Naive thymus-derived CD8-positive, alpha-beta T cell (primary cell): ENCODE measurements around the gene ADAMTS12. TPM values are rescaled to one million over a fixed set of nuclear protein-coding genes. Genes with fewer than 3 reads are reported as not detected.
A peak's percentile ranks its signal among the peaks of the same experiment; 100 is the strongest.

Experiments
- ATAC-seq, 2 donors: fragments of 150-1000 bp; cut with Tn5 transposase in 1 of 2; sonication (Bioruptor Pico), chemical (Tn5 transposase) in 1 of 2; 1 replicate in 1 of 2; 2 replicates in 1 of 2; pipeline ENCODE4 v1.10.0; 2021; ENCODE audit warnings: mild to moderate bottlenecking in 2 of 2, moderate library complexity in 2 of 2
- POLR2A ChIA-PET: fragments of 350-600 bp; sonication (Branson Sonifier 250); formaldehyde crosslinking; loops from one replicate; lab custom pipeline; 2021; ENCODE audit warnings: antibody characterized with exemption; lab: Charles Lee
- DNase-seq, 10 donors: peaks; one replicate each; pipeline versions ENCODE4 v3.0.0 to v3.0.0-alpha.2; 2020 to 2022
- H3K27ac Mint-ChIP-seq, 10 donors: one replicate each; pipeline ENCODE4 v1.8.0; 2020 to 2022; ENCODE audit warnings: mild to moderate bottlenecking in 10 of 10, mixed read lengths in 10 of 10, moderate library complexity in 4 of 10, inconsistent platforms in 1 of 10
- H3K27me3 Mint-ChIP-seq, 5 donors: one replicate each; pipeline ENCODE4 v1.8.0; 2021 to 2022; ENCODE audit warnings: mixed read lengths in 5 of 5
- H3K36me3 Mint-ChIP-seq, 3 donors: one replicate each; pipeline ENCODE4 v1.8.0; 2020 to 2022; ENCODE audit warnings: mixed read lengths in 3 of 3, mild to moderate bottlenecking in 2 of 3, inconsistent platforms in 1 of 3
- H3K4me1 Mint-ChIP-seq, 4 donors: one replicate each; pipeline ENCODE4 v1.8.0; 2021 to 2022; ENCODE audit warnings: mixed read lengths in 4 of 4
- H3K4me3 Mint-ChIP-seq, 10 donors: one replicate each; pipeline ENCODE4 v1.8.0; 2020 to 2022; ENCODE audit warnings: mild to moderate bottlenecking in 10 of 10, mixed read lengths in 10 of 10, moderate library complexity in 6 of 10, inconsistent platforms in 1 of 10
- H3K9me3 Mint-ChIP-seq, 9 donors: one replicate each; pipeline ENCODE4 v1.8.0; 2020 to 2022; ENCODE audit warnings: mixed read lengths in 9 of 9, mild to moderate bottlenecking in 3 of 9, inconsistent platforms in 1 of 9, moderate library complexity in 1 of 9
- polyA plus RNA-seq, 3 donors: library from polyadenylated mRNA; unstranded; fragments of 300-500 nt; fragmentation: Illumina TruSeq; gene quantifications; one replicate each; pipeline ENCODE4 v1.2.3, GENCODE V29; 2021
- total RNA-seq, 8 experiments: library from RNA in 2 of 8; stranded (reverse) in 2 of 8; gene quantifications; one replicate each; pipeline ENCODE4 v1.2.3 and lab custom pipeline; 2021 to 2026

Gene ADAMTS12
- total and polyA plus RNA-seq, 5 experiments from 2014 or later = 0.05 TPM; not detected in 4

DNA sequence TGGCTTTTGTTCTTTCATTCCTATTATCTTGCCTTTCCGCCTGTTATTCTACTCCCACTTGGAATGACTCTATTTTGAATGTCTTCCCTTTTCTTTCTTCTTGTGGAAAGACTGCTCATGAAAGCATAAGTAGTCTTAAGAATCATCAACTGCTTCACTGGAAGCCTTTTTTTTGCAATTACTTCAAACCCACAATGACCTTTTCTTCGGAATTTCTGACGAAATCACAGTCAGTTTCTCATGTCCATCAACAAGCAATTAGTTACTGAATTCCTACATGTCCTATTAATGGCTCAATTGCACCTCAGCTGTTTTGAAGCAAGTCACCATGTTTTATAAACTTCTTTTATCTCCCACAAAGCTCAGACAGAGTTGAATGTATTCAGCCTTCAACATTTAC is 254.8 kb downstream of the ADAMTS12 start:
- Mint-ChIP-seq H3K36me3 (no peaks in the 10 kb centered on the region), H3K27ac (peak overlapping the region in 1 of 10 donors; percentile 20), H3K27me3 (peaks cover 0 to 20% (median 0%) of the 10 kb centered on the region in 5 donors), H3K4me3 (no peak overlapping the region), H3K9me3 (peaks cover 0 to 6% (median 0%) of the 10 kb centered on the region in 9 donors), H3K4me1 (peaks cover 0 to 4% (median 0%) of the 10 kb centered on the region in 4 donors)
- POLR2A ChIA-PET = no interaction called here
- DNase-seq (no peak), ATAC-seq (no peak)

DNA sequence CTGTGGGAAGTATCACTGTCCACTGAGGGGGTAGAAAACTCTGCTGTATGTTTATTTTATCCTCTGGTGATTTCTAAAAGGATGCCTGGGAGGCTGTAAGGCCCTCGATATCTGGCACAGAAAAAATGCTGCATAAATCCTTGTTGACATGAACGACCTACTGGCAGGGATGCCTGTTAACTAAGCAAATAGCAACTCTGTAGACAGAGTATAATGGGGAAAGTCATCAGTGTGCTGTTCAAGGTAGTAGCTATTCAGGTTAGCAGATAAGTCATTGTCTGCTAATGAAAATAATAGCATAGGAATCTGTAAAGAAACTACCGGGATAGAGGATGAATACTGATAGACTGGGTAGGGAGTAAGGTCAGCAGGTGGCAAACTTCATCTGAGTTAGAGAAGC is 256.2 kb downstream of the ADAMTS12 start:
- H3K9me3 Mint-ChIP-seq = peaks cover 0 to 9% (median 0%) of the 10 kb centered on the region in 9 donors
- H3K27me3 Mint-ChIP-seq = peaks cover 0 to 22% (median 2%) of the 10 kb centered on the region in 5 donors
- no peak for DNase-seq
- H3K27ac Mint-ChIP-seq = no peak overlapping the region
- H3K36me3 Mint-ChIP-seq = no peaks in the 10 kb centered on the region
- POLR2A ChIA-PET = no interaction called here
- no peak for ATAC-seq
- H3K4me1 Mint-ChIP-seq = no peaks in the 10 kb centered on the region
- H3K4me3 Mint-ChIP-seq = no peak overlapping the region

DNA sequence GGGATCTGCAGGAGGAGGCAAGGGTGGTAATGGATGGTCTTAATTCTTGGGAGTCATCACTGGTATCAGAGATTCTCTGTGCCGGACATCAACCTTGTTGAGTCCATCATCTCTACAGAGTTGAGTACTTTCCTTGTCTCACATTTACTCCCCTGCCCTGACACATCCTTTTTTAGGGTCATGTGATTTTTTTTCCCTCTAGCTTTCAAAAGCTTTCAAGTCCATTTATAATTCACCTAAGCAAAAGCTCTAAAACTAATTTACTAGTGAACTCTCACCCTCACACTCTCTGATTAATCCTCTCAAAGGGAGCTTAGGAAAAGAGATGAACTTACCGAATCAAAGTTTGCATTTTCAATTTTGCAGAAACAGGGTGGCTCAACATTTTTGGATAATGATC is 258.1 kb downstream of the ADAMTS12 start:
- no peak for ATAC-seq
- H3K4me1 Mint-ChIP-seq = no peaks in the 10 kb centered on the region
- peaks cover 0 to 9% (median 0%) of the 10 kb centered on the region in 9 donors for H3K9me3 Mint-ChIP-seq
- no peak overlapping the region for H3K4me3 Mint-ChIP-seq
- no peaks in the 10 kb centered on the region for H3K36me3 Mint-ChIP-seq
- POLR2A ChIA-PET = no interaction called here
- DNase-seq = no peak
- H3K27ac Mint-ChIP-seq = no peak overlapping the region
- peaks cover 0 to 22% (median 4%) of the 10 kb centered on the region in 5 donors for H3K27me3 Mint-ChIP-seq

DNA sequence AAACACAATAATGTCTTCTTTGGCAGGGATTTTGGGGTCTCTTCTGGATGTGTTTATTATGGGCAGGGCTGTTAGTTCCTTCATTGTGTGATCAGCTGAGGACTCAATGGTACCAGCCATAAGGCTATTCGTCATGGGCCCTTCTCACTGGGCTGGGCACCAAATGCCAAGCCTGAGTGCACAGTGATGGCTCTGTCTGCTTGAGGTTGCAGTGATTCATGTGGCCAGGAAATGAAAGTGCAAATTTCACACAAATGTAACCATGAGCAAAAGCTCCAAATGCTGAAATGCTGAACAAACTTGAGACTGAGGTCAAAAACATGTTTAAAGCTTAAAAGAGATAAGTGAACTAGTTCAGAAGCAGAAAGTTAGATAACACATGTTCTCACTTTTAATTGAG is 260.0 kb downstream of the ADAMTS12 start:
- ATAC-seq = no peak
- H3K36me3 Mint-ChIP-seq = no peaks in the 10 kb centered on the region
- DNase-seq = no peak
- H3K27ac Mint-ChIP-seq = no peak overlapping the region
- POLR2A ChIA-PET = interaction anchor here (0.5 kb wide), 1 partner anchor 147 kb away, joined by 3 read pairs; no protein-coding TSS in a partner anchor
- H3K27me3 Mint-ChIP-seq = peaks cover 0 to 8% (median 3%) of the 10 kb centered on the region in 5 donors
- H3K9me3 Mint-ChIP-seq = peaks cover 0 to 9% (median 0%) of the 10 kb centered on the region in 9 donors
- H3K4me3 Mint-ChIP-seq = no peak overlapping the region
- H3K4me1 Mint-ChIP-seq = no peaks in the 10 kb centered on the region

DNA sequence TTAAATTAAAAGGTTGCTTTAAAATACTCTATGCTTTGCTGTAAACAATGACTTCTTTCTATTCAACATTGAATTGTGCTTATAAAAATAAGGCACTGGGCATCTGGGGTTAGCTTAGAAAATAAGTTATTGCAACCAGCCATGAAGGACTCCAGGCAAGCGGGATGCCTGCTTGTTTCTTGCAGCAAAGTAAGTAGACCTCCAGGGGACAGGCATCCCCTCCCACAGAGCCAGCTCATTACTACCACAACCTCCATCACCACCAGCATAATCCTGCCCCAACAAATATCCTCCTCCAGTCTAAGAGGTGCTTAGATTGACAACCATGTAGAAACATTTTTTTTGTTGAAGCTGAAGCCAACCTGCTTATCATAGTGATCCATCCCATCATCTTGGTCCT is 260.7 kb downstream of the ADAMTS12 start:
- Mint-ChIP-seq H3K27me3 (peaks cover 0 to 6% (median 3%) of the 10 kb centered on the region in 5 donors), H3K27ac (no peak overlapping the region), H3K36me3 (no peaks in the 10 kb centered on the region), H3K4me3 (no peak overlapping the region), H3K4me1 (no peaks in the 10 kb centered on the region), H3K9me3 (peaks cover 0 to 9% (median 0%) of the 10 kb centered on the region in 9 donors)
- ATAC-seq (no peak), DNase-seq (no peak)
- POLR2A ChIA-PET = no interaction called here

DNA sequence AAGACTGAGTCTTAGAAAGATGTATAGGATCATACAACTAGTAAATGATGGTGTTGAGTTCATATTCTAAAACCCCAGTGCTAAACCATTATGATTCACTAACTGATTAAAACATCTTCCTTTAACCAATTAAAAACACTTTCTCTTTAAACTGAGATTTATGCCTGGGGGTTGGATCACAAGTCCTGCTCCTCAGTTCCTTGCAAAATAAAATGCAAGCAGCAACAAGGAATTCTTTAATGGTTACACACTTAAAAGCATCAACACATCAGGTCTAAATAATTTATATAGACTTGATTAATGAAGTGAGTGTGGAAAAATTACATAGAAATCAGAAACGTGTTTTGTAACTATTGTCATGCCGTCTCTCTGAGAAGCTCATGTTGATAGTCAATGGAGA is 261.8 kb downstream of the ADAMTS12 start:
- H3K36me3 Mint-ChIP-seq = no peaks in the 10 kb centered on the region
- POLR2A ChIA-PET = no interaction called here
- H3K9me3 Mint-ChIP-seq = peaks cover 0 to 9% (median 0%) of the 10 kb centered on the region in 9 donors
- H3K27me3 Mint-ChIP-seq = peaks cover 0 to 6% (median 3%) of the 10 kb centered on the region in 5 donors
- H3K27ac Mint-ChIP-seq = no peak overlapping the region
- DNase-seq (no peak), ATAC-seq (no peak)
- H3K4me3 Mint-ChIP-seq = no peak overlapping the region
- H3K4me1 Mint-ChIP-seq = no peaks in the 10 kb centered on the region

DNA sequence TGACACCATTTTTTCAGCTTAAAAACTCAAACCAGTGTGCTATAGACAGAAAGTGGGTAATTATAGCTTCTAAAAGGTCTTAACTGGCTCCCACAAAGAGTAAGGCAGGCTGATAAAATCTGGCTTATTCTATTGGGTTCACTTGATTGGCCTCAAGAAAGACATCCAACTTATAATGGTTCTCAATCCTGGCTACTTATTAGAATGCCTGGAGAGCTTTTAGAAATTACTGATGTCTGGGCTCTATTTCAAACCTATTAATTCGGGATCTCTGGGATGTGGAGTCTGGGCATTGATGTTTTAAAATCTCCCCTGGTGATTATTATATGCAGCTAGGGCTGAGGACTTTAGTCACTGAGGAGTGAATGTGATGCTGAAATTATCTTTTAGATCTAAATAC is 263.0 kb downstream of the ADAMTS12 start:
- Mint-ChIP-seq H3K9me3 (peaks cover 0 to 9% (median 0%) of the 10 kb centered on the region in 9 donors), H3K27me3 (peaks cover 0 to 8% (median 4%) of the 10 kb centered on the region in 5 donors), H3K27ac (no peak overlapping the region), H3K4me1 (no peaks in the 10 kb centered on the region), H3K4me3 (no peak overlapping the region), H3K36me3 (no peaks in the 10 kb centered on the region)
- POLR2A ChIA-PET = no interaction called here
- DNase-seq = no peak
- no peak for ATAC-seq

DNA sequence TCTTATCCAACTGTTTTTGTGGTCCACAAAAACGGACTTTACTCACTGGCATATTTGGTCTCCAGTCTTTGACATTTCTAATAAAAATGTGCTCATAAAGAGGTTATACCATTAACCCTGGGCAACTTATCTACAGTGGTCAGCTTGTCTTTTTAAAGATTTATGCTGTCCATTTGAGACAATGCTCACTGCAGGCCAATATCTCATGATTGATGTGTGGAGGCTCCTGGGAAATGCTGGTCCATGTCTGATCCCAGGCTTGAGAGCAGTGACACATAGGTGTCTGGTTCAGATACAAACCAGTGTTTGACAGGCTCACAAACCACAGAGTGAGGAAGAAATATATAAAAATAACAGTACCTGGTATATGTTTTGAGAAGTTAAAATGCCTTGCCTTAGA is 270.3 kb downstream of the ADAMTS12 start:
- ATAC-seq = no peak
- H3K4me1 Mint-ChIP-seq = peaks cover 0 to 1% (median 0%) of the 10 kb centered on the region in 4 donors
- H3K4me3 Mint-ChIP-seq = no peak overlapping the region
- DNase-seq = no peak
- no peak overlapping the region for H3K27ac Mint-ChIP-seq
- POLR2A ChIA-PET = no interaction called here
- peaks cover 12 to 48% (median 19%) of the 10 kb centered on the region in 5 donors for H3K27me3 Mint-ChIP-seq
- H3K36me3 Mint-ChIP-seq = no peaks in the 10 kb centered on the region
- peaks cover 0 to 10% (median 0%) of the 10 kb centered on the region in 9 donors for H3K9me3 Mint-ChIP-seq

DNA sequence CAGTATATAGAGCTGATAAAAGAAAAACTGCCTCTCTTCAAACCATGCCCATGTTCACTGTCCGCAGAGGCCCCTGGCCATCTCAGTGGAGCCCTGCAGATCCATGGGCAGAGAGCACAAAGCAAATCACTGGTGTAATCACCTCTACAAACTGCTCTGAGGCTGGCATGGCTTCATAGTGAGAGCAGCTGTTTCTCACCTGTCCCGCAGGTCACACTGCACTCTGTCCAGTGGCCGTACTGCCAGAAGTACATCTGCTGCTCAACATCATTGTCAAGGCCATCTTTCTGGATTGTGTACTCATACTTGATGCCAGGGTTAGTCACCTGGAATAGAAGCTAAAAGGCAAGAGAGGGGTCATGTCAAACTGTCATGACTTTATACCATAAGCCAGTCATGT is 277.8 kb downstream of the ADAMTS12 start:
- no peak overlapping the region for H3K27ac Mint-ChIP-seq
- POLR2A ChIA-PET = no interaction called here
- peaks cover 0 to 8% (median 0%) of the 10 kb centered on the region in 9 donors for H3K9me3 Mint-ChIP-seq
- no peaks in the 10 kb centered on the region for H3K36me3 Mint-ChIP-seq
- H3K4me3 Mint-ChIP-seq = no peak overlapping the region
- DNase-seq (no peak), ATAC-seq (no peak)
- no peaks in the 10 kb centered on the region for H3K4me1 Mint-ChIP-seq
- peaks cover 2 to 7% (median 7%) of the 10 kb centered on the region in 5 donors for H3K27me3 Mint-ChIP-seq

DNA sequence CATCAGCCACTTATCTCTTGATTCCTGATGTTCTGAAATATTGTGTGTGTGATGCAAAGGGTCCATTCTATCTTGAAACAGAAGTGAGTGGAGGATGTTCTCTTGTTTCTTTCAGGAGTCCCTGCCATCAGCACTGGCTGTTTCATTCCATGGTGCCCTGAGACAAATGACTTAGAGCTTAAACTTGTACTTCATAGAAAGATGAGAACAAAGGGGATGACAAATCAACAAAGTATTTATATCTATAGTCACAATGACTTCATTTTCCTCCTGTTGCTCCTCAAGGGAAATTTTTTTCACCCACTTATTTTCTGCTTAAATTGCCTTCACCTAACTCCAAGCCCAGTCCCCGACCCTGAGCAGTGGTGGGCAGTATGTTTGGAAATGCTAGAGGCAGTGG is 279.4 kb downstream of the ADAMTS12 start:
- ATAC-seq (no peak), DNase-seq (no peak)
- no peaks in the 10 kb centered on the region for H3K4me1 Mint-ChIP-seq
- POLR2A ChIA-PET = no interaction called here
- H3K36me3 Mint-ChIP-seq = no peaks in the 10 kb centered on the region
- H3K27me3 Mint-ChIP-seq = peaks cover 0 to 4% (median 0%) of the 10 kb centered on the region in 5 donors
- peaks cover 0 to under 1% (median 0%) of the 10 kb centered on the region in 9 donors for H3K9me3 Mint-ChIP-seq
- H3K27ac Mint-ChIP-seq = no peak overlapping the region
- H3K4me3 Mint-ChIP-seq = no peak overlapping the region

DNA sequence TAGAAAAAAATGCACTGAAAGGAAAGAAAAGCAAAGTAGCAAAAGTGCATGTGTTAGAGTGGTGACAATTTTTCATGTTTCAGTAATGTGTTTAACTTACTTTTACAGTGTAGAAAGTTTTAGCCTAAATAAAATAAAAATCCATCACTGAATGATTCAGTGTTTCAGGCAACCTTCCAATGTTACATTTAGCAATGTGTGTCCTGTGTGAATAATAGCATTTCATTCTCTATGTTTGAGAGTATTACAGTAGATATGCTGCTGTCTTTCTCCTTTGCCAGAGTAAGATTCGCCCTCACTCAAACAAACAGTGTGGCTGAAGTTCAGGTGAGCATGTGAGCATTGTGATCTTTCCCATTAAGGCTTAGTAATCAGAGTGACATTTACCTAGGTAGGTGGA is 279.9 kb downstream of the ADAMTS12 start:
- H3K4me1 Mint-ChIP-seq = no peaks in the 10 kb centered on the region
- no peak for DNase-seq
- H3K27me3 Mint-ChIP-seq = peaks cover 0 to 4% (median 0%) of the 10 kb centered on the region in 5 donors
- no peak overlapping the region for H3K4me3 Mint-ChIP-seq
- no peak overlapping the region for H3K27ac Mint-ChIP-seq
- no peak for ATAC-seq
- POLR2A ChIA-PET = no interaction called here
- no peaks in the 10 kb centered on the region for H3K36me3 Mint-ChIP-seq
- no peaks in the 10 kb centered on the region for H3K9me3 Mint-ChIP-seq

DNA sequence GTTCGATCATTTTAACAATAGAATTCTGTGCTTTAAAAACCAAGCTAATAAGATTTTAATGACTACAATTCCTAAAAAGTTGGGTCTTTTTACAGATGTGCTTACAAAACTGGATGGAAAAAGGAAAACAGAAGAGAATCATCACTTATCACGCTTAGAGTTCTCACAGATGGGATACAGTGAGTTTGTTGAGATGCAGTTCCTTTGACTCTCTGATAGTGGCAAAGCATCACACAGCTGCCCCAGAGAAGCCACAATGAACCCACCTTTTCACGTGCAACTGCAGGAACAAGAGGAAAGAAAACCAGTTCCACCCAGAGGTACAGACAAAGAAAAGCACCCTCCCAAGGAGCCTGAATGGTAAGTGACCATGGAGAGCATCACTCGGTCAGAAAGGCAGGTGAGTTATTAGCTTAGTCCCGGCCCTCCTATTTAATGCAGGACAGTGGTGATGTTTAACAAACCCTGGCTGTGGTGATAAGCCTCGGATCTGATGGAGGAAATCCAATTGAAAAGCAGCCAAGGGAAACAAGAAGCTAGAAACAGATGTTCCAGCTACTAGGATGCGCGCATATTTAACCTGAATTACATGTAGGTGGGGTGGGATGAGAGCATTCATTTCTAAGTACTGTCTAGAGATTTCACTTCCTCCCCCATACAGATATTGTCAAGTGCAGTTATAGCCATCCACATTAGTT is 283.3 kb downstream of the ADAMTS12 start:
- peaks cover 0 to 4% (median 0%) of the 10 kb centered on the region in 5 donors for H3K27me3 Mint-ChIP-seq
- POLR2A ChIA-PET = no interaction called here

DNA sequence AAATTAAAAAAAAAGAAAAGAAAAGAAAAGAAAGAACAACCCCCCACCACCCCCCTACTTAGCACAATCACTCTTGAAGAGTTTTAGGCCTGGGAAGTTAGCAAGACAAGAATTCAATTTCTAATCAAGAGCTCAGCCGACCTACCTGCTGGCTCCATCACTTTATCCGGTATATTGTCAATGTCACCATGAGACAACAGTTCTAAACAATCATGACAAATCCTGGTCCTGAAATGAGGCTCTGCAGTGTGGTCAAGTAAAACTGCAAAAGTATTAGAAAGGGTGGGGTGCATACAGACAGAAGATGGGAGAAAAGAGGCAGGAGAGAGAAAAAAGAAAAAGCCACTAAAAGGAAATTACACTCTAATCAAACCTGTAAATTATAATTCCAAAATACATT is 287.3 kb downstream of the ADAMTS12 start:
- peaks cover 0 to 13% (median 4%) of the 10 kb centered on the region in 5 donors for H3K27me3 Mint-ChIP-seq
- no peaks in the 10 kb centered on the region for H3K36me3 Mint-ChIP-seq
- H3K4me1 Mint-ChIP-seq = no peaks in the 10 kb centered on the region
- H3K4me3 Mint-ChIP-seq = no peak overlapping the region
- no peak overlapping the region for H3K27ac Mint-ChIP-seq
- POLR2A ChIA-PET = no interaction called here
- H3K9me3 Mint-ChIP-seq = no peaks in the 10 kb centered on the region
- no peak for ATAC-seq
- no peak for DNase-seq

More for the DNA sequence above, 283.3 kb downstream of the ADAMTS12 start:
- no peak overlapping the region for H3K27ac Mint-ChIP-seq
- no peaks in the 10 kb centered on the region for H3K36me3 Mint-ChIP-seq
- H3K4me3 Mint-ChIP-seq = no peak overlapping the region
- no peak for DNase-seq
- no peaks in the 10 kb centered on the region for H3K9me3 Mint-ChIP-seq
- no peaks in the 10 kb centered on the region for H3K4me1 Mint-ChIP-seq
- no peak for ATAC-seq
